ENCODE data around the gene ERCC1. TPM values are rescaled to one million over a fixed set of nuclear protein-coding genes. Genes with fewer than 3 reads are reported as not detected.
A peak's percentile ranks its signal among the peaks of the same experiment; 100 is the strongest.

Gene ERCC1
- total and polyA plus RNA-seq, 2 of the 13 experiments (the other 11 are each of a cell fraction or from before 2014, with no cell fraction given), result 40.0 to 66.4 TPM

- no peak for TF ChIP-seq ZNF407 (CRISPR knock-in tag; IDR thresholded peaks at IDR 0.05; ENCODE audit: not compliant biosample characterization)
- no peak for TF ChIP-seq MAFG (CRISPR knock-in tag; IDR thresholded peaks at IDR 0.05)
- no peak for TF ChIP-seq ZNF619 (CRISPR knock-in tag; IDR thresholded peaks at IDR 0.05)
- TF ChIP-seq HDAC1 (CRISPR knock-in tag; IDR thresholded peaks at IDR 0.05), result peak; percentile 77; the same call in 1 of the 2 replicates
- peak; percentile 67 for TF ChIP-seq E2F1 (CRISPR knock-in tag; IDR thresholded peaks at IDR 0.05)
- TF ChIP-seq SUZ12 (IDR thresholded peaks at IDR 0.05; ENCODE audit: low read depth, low read length), result no peak
- TF ChIP-seq TCF7L2 (IDR thresholded peaks at IDR 0.05; ENCODE audit: low read depth, low read length), result no peak
- TF ChIP-seq ZNF121 (CRISPR knock-in tag; IDR thresholded peaks at IDR 0.05), result no peak
- no peak for TF ChIP-seq MAFF (IDR thresholded peaks at IDR 0.05; ENCODE audit: low read depth, low read length)
- no peak for TF ChIP-seq FOXA1 (IDR thresholded peaks at IDR 0.05)
- TF ChIP-seq FOXA1 (CRISPR knock-in tag; IDR thresholded peaks at IDR 0.05), result peak; percentile 50
- no peak for TF ChIP-seq JUND (CRISPR knock-in tag; IDR thresholded peaks at IDR 0.05)
- TF ChIP-seq KMT2A (CRISPR knock-in tag; IDR thresholded peaks at IDR 0.05), result no peak
- TF ChIP-seq RNF2 (conservative IDR thresholded peaks at IDR 0.05; ENCODE audit: low read depth), result no peak
- no peak for TF ChIP-seq ZNF720 (CRISPR knock-in tag; IDR thresholded peaks at IDR 0.05)
- TF ChIP-seq ZSCAN12 (CRISPR knock-in tag; IDR thresholded peaks at IDR 0.05), result no peak
- TF ChIP-seq AKNA (CRISPR knock-in tag; IDR thresholded peaks at IDR 0.05; ENCODE audit: borderline replicate concordance), result no peak
These were observed 43.9 kb upstream of the ERCC1 start, which contains the start of gene FOSB (continued) for GRCh38 chr19:45467456-45468158.
